Fibroblast of villous mesenchyme (primary cell): Measurements from ENCODE around the gene NSD1. TPM values are rescaled to one million over a fixed set of nuclear protein-coding genes. Genes with fewer than 3 reads are reported as not detected.

Source experiments
- DNase-seq: peaks from one replicate; pipeline ENCODE4 v3.0.0-alpha.2; 2010; ENCODE audit warnings: low read depth
- H3K4me3 ChIP-seq: 2 replicates; pipeline ENCODE4 v1.5.1; 2011; ENCODE audit warnings: low read depth, mild to moderate bottlenecking, low read length
- CTCF ChIP-seq: IDR thresholded peaks from 2 replicates; pipeline ENCODE4 v1.5.1; 2012; ENCODE audit warnings: low read depth, mild to moderate bottlenecking, low read length; ENCODE audit not compliant: insufficient read depth
- total RNA-seq: library from RNA; depleted of rRNA; stranded (reverse); fragments of >200 nt; gene quantifications from 2 replicates; pipeline ENCODE4 v1.2.3, GENCODE V29; 2012

The NSD1 gene
- total RNA-seq, 1 donor, result 70.0 TPM

- TF ChIP-seq CTCF, result no peak
- H3K4me3 ChIP-seq, result no peak overlapping the region
These were observed 49.6 kb downstream of the NSD1 start for GRCh38 chr5:177183142-177183541.

GRCh38 chr5:177183766-177184360 is 50.3 kb downstream of the NSD1 start:
- TF ChIP-seq CTCF, result no peak
- no peak for DNase-seq
- no peak overlapping the region for H3K4me3 ChIP-seq

More at GRCh38 chr5:177183142-177183541, 49.6 kb downstream of the NSD1 start:
- no peak for DNase-seq

GRCh38 chr5:177185993-177186392 is 52.4 kb downstream of the NSD1 start:
- H3K4me3 ChIP-seq, result no peak overlapping the region
- TF ChIP-seq CTCF, result no peak
- no peak for DNase-seq

- H3K4me3 ChIP-seq, result no peak overlapping the region
- no peak for TF ChIP-seq CTCF
- no peak for DNase-seq
These were observed 53.1 kb downstream of the NSD1 start for GRCh38 chr5:177186645-177187044.

- DNase-seq, result peak; percentile 14
- TF ChIP-seq CTCF, result no peak
- no peak overlapping the region for H3K4me3 ChIP-seq
These were observed 55.2 kb downstream of the NSD1 start for GRCh38 chr5:177188775-177189174.

- peak; percentile 42 for DNase-seq
- TF ChIP-seq CTCF, result no peak
- no peak overlapping the region for H3K4me3 ChIP-seq
These were observed 55.8 kb downstream of the NSD1 start for GRCh38 chr5:177189416-177189815.

- DNase-seq, result no peak
- no peak for TF ChIP-seq CTCF
- H3K4me3 ChIP-seq, result no peak overlapping the region
These were observed 56.4 kb downstream of the NSD1 start for GRCh38 chr5:177189965-177190364.
